HCEC 1CT (cell line): ENCODE results near the gene EXD3.

Experiments used
- DNase-seq: peaks from one replicate; pipeline ENCODE4 v3.0.0-alpha.2; 2017

The EXD3 gene

GRCh38 chr9:137374131-137374845 lies 48.7 kb downstream of the EXD3 start:
- no peak for DNase-seq

- DNase-seq, result no peak
Observed at GRCh38 chr9:137373611-137373980, 49.4 kb downstream of the EXD3 start.

GRCh38 chr9:137372693-137373610 lies 50.0 kb downstream of the EXD3 start:
- DNase-seq, result no peak

- no peak for DNase-seq
Observed at GRCh38 chr9:137371946-137372651, 50.9 kb downstream of the EXD3 start.

GRCh38 chr9:137371521-137371941 lies 51.4 kb downstream of the EXD3 start:
- no peak for DNase-seq

GRCh38 chr9:137370865-137371520 lies 52.0 kb downstream of the EXD3 start:
- DNase-seq, result no peak

- DNase-seq, result no peak
Observed at GRCh38 chr9:137369911-137370764, 52.8 kb downstream of the EXD3 start.

- DNase-seq, result no peak
Observed at GRCh38 chr9:137369061-137369787, 53.7 kb downstream of the EXD3 start.

DNA sequence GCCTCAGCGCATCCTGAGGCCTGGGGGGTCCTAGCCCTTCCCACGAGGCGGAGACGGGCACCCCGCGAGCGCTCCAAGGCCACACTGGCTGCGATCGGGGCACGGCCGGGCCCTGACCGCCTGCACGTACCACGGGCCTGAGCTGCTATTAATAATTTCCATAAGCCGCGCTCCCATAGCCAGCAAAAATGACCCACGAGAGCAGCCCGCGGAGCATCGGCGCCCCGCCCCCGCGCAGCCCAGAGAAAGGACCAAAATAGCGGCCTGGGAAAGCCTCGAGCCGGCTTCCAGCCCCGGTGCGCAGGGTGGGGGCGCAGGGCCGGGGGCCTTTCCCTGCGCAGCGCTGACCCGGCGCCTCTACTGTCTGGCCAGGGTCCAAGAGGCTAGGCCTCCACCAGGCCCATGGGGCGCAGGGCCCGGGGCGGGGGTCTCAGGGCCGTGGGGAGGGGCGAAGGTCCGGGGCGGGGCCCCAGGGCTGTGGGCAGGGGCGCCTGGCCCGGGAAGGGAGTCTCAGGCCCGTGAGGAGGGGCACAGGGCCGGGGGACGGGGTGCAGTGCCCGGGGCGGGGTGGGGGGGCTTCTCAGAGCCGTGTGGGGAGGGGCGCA lies 54.4 kb downstream of the EXD3 start:
- no peak for DNase-seq

- DNase-seq, result no peak
Observed at GRCh38 chr9:137367506-137368430, 55.2 kb downstream of the EXD3 start.

GRCh38 chr9:137366891-137367381 lies 56.0 kb downstream of the EXD3 start:
- DNase-seq, result no peak

GRCh38 chr9:137366445-137366810 lies 56.5 kb downstream of the EXD3 start:
- no peak for DNase-seq

GRCh38 chr9:137365552-137366444 lies 57.2 kb downstream of the EXD3 start:
- DNase-seq, result no peak

DNA sequence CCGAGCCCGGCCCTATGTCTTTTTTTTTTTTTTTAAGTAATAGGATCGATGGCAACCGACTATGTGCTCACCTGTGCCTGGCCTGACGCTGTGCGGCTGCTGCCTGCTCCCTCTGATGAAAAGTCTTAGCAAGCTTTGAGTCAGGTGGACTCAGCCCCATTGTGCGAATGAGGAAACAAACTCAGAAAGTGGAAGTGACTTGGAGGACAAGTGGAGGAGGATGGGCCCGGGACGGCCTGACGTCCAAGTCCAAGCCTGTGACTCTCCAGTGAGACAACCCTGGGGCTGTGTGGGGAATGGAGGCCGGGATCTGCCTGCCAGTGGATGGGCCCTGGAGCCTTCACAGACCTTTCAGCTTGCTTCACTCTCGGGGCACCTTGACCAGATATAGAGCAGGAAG lies 57.9 kb downstream of the EXD3 start:
- no peak for DNase-seq

DNA sequence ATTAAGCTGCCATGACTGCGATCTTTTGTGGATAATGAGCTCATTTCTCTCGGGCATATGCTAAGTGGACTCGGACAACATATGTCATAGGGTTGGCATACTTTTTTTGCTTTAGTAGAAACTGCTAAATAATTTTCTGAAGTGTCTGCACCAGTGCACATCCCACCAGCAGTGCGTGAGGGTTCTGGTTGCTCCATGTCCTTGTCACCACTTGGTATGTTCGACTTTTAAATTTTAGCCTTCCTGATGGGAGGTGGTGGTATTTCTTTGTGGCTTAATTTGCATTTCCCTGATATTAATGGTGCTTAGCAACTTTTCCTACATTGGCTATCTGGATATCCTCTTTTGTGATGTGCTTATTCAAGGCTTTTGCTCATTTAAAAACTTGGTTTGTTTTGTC lies 63.1 kb downstream of the EXD3 start:
- no peak for DNase-seq

GRCh38 chr9:137358126-137358525 lies 64.8 kb downstream of the EXD3 start:
- no peak for DNase-seq

DNA sequence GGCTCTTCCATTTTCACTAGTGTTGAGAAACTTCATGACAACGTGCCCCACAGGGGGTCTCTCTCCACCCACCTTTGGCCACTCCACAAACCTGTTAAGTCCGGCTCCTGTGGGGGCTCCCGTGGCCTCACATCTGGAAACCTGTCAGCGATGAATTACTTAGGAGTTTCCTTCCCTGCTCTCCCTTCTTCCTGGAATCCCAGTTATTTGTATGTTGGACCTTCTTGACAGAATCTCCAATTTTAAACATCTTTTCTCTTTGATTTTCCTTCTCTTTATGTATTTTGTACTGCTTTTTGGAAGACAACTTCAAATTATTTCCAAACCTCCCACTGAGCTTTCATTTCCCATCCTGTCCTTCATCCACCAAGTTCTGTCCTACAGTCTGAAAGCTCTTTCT lies 65.8 kb downstream of the EXD3 start:
- no peak for DNase-seq

DNA sequence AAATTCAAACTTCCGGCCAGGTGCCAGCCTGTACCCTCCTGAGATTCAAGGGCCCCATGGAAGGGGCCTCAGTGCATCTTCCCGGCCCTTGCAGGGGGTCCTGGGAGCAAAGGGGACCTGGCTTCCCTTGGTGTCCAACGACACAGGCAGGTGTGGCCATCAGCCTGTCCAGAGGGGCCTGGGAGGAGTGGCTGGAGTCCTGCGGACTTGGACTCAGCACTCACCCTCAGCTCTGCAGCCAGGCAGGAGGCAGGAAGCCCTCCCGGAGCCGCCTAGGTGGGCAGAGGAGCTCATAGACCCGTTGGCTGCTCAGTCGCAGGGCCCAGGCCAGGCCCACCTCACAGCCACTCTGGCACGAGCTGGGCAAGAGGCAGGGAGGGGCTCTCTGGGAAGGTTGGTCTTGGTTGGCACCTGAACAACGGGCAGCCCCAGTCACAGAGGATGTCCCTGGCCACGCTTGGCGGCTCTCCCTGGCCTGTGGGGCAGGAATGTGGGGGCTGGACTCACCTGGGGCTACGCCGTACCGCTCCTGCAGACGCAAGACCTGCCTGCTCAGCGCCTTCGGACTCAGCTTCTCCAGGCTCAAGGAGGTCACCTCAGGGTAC lies 67.1 kb downstream of the EXD3 start:
- DNase-seq, result no peak
